Transverse colon (tissue), 4 donors: Measurements from ENCODE around the gene TOP1. TPM values are rescaled to one million over a fixed set of nuclear protein-coding genes. Genes with fewer than 3 reads are reported as not detected.

Experiments
- DNase-seq: peaks from one replicate; pipeline ENCODE4 v3.0.0-alpha.2; 2019
- H3K27ac ChIP-seq, 4 donors: fragments of 200-600 bp; sonication (generic); 2 replicates each; pipeline ENCODE4 v1.5.1; 2016 to 2018; ENCODE audit warnings: inconsistent platforms in 4 of 4
- H3K27me3 ChIP-seq: fragments of 200-600 bp; sonication (generic); 2 replicates; pipeline ENCODE4 v1.5.1; 2017; ENCODE audit warnings: inconsistent platforms
- H3K36me3 ChIP-seq, 4 donors: fragments of 200-600 bp; sonication (generic); 2 replicates each; pipeline ENCODE4 v1.5.1; 2017 to 2019; ENCODE audit warnings: inconsistent platforms in 4 of 4
- H3K4me1 ChIP-seq, 4 donors: fragments of 200-600 bp; sonication (generic); 2 replicates each; pipeline ENCODE4 v1.5.1; 2017 to 2020; ENCODE audit warnings: inconsistent platforms in 4 of 4
- H3K4me3 ChIP-seq, 4 donors: fragments of 200-600 bp; sonication (generic); 1 replicate in 1 of 4; 2 replicates in 3 of 4; pipeline versions ENCODE4 v1.5.1 to v1.6.1; 2017 to 2019; ENCODE audit warnings: inconsistent platforms in 4 of 4
- H3K9me3 ChIP-seq, 2 donors: fragments of 200-600 bp; sonication (generic); 2 replicates each; pipeline ENCODE4 v1.5.1; 2017 to 2019; ENCODE audit warnings: inconsistent platforms in 2 of 2
- EP300 ChIP-seq: sonication (generic); formaldehyde crosslinking; IDR thresholded peaks from one replicate; pipeline ENCODE4 v1.6.1; 2017; ENCODE audit warnings: antibody characterized with exemption, low read depth
- POLR2A ChIP-seq: fragments of 450-650 bp; IDR thresholded peaks from one replicate; pipeline ENCODE4 v1.6.1; 2016; ENCODE audit warnings: antibody characterized with exemption, mild to moderate bottlenecking, moderate library complexity
- POLR2AphosphoS5 ChIP-seq, 3 donors: sonication (generic); formaldehyde crosslinking; IDR thresholded peaks; one replicate each; pipeline ENCODE4 v1.6.1; 2016; ENCODE audit warnings: antibody characterized with exemption in 3 of 3
- WGBS, 2 donors: methylation state at CpG; one replicate each; pipeline ENCODE4 v1.1.5; 2018; ENCODE audit warnings: low coverage in 1 of 2; 5-methylcytosine and 5-hydroxymethylcytosine counted together
- in situ Hi-C, 4 donors: fragments of 200-750 bp; cut with MboI; loops; one replicate each; pipeline versions ENCODE4 v1.15.0 to v1.15.1; 2017; ENCODE audit warnings: low sequenced_read_pairs in 3 of 4, low pct_ligation_motif_present in 1 of 4, low pct_unique_long_range_greater_than_20kb in 1 of 4
- intact Hi-C: fragments of 100-400 bp; cut with DNase I; formaldehyde crosslinking; loops from one replicate; pipeline ENCODE4 v1.15.1; 2023; ENCODE audit warnings: low total_unique reads
- total RNA-seq, 4 donors: library from RNA; depleted of rRNA; stranded (reverse); fragments of >200 nt; gene quantifications; one replicate each; pipeline ENCODE4 v1.1.0, GENCODE V29; 2016
- TF ChIP-seq, protein P1 (sequence below), 5 experiments: fragments of 200-600 bp in 3 of 5; fragments of 450-650 bp in 2 of 5; sonication (generic) in 3 of 5; IDR thresholded peaks; 1 replicate in 2 of 5; 2 replicates in 3 of 5; pipeline ENCODE4 v1.5.1; 2016 to 2017; ENCODE audit warnings: antibody characterized with exemption in 5 of 5, inconsistent platforms in 3 of 5, mild to moderate bottlenecking in 2 of 5, moderate library complexity in 1 of 5

TOP1 gene
- total RNA-seq, 4 donors from 2014 or later, result 29.6 to 52.3 (median 36.9) TPM

DNA sequence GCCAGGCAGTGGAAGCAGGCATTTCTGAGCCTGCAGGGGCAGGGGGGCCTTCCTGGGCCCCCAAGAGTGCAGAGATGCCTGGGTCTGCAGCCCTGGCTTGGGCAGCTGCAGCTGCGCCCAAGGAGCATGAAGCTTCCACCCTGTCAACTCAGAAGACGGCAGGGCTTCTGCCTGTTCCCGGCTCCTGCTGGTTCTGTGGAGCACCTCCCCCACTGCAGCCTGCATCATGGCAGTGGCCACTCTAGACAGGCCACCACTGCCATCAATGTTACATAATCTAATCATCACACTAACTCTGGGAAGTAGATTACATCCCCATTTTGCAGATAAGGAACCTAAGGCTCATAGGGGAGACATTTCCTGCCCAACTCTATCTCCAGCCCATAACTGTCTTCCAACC, 21.1 kb upstream of the TOP1 start:
- TF ChIP-seq POLR2A (no peak), EP300 (no peak), POLR2AphosphoS5 (IDR thresholded peaks at IDR 0.05) (no peak)
- TF ChIP-seq, protein P1, sequence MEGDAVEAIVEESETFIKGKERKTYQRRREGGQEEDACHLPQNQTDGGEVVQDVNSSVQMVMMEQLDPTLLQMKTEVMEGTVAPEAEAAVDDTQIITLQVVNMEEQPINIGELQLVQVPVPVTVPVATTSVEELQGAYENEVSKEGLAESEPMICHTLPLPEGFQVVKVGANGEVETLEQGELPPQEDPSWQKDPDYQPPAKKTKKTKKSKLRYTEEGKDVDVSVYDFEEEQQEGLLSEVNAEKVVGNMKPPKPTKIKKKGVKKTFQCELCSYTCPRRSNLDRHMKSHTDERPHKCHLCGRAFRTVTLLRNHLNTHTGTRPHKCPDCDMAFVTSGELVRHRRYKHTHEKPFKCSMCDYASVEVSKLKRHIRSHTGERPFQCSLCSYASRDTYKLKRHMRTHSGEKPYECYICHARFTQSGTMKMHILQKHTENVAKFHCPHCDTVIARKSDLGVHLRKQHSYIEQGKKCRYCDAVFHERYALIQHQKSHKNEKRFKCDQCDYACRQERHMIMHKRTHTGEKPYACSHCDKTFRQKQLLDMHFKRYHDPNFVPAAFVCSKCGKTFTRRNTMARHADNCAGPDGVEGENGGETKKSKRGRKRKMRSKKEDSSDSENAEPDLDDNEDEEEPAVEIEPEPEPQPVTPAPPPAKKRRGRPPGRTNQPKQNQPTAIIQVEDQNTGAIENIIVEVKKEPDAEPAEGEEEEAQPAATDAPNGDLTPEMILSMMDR (IDR thresholded peaks at IDR 0.05), result no peak
- in situ Hi-C loops, result no loop called here
- Histone ChIP-seq H3K4me3 (no peak overlapping the region), H3K27me3 (no peaks in the 10 kb centered on the region), H3K9me3 (no peaks in the 10 kb centered on the region), H3K36me3 (no peaks in the 10 kb centered on the region), H3K27ac (no peak overlapping the region), H3K4me1 (peaks cover 15 to 56% (median 32%) of the 10 kb centered on the region in 4 donors)
- WGBS, 2 donors, result 93% methylated on average over 3 of the region's 3 CpGs; no CpG with 5 or more reads in 1 of the 2 donors
- no peak for DNase-seq
- intact Hi-C loops, result no loop called here

DNA sequence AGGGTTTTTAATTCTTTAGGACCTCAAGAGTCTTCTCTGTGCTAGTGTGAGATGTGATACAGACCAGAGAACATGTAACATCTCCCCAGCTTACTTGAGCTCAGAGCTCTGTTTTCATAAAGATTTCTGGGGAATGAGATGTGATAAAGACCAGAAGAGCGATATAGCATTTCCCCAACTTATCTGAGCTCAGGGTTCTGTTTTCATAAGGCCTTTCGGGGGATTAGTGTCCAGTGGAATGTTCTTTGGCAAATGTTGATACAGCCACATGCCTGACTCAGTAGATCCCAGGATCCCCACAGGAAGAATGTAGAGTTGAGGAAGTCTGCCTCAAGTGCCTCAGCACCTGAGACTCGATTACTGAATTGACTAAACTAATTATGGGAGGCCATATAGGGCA, 18.7 kb upstream of the TOP1 start:
- no peak for DNase-seq
- no peak overlapping the region for H3K4me3 ChIP-seq
- peak overlapping the region in 1 of 4 donors; percentile 3 for H3K27ac ChIP-seq
- no peaks in the 10 kb centered on the region for H3K36me3 ChIP-seq
- intact Hi-C loops (no loop called here), in situ Hi-C loops (no loop called here)
- 61 to 88% methylated on average over 2 to 3 of the region's 3 CpGs for WGBS, 2 donors
- H3K9me3 ChIP-seq, result no peaks in the 10 kb centered on the region
- no peaks in the 10 kb centered on the region for H3K27me3 ChIP-seq
- TF ChIP-seq POLR2A, result no peak
- TF ChIP-seq, protein P1 (IDR thresholded peaks at IDR 0.05), result no peak
- H3K4me1 ChIP-seq, result peaks cover 5 to 37% (median 12%) of the 10 kb centered on the region in 4 donors

DNA sequence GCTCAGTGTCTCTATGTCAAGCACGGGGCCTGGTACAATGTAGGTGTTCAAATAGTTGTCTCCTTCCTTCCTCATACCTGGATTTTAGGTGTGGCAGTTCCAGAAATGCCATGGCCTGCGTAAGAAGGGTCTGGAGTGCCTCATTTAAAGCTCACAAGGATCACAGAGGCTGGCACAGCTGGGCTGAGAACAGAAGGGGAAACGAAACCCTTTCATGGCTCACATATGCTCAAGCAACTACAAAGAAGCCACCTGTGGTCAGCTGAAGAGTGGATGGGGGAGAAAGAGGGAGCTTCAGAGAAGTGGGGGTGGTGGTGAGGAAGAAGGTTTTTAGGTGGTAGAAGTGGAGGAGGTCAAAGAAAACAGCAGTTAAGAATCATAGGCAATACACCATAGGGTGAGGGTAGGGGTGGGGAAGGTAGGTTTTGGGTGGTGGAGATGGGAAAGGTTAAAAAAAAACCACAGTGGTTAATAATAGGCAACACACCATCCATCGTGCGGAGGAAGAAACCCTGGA, 17.0 kb upstream of the TOP1 start:
- in situ Hi-C loops (no loop called here), intact Hi-C loops (no loop called here)
- Histone ChIP-seq H3K4me1 (peaks cover 0 to 25% (median 0%) of the 10 kb centered on the region in 4 donors), H3K4me3 (no peak overlapping the region), H3K36me3 (no peaks in the 10 kb centered on the region), H3K27me3 (no peaks in the 10 kb centered on the region), H3K9me3 (no peaks in the 10 kb centered on the region), H3K27ac (peak overlapping the region in 2 of 4 donors; percentile 29 to 55)
- TF ChIP-seq, protein P1 (IDR thresholded peaks at IDR 0.05), result no peak
- TF ChIP-seq POLR2AphosphoS5 (IDR thresholded peaks at IDR 0.05) (no peak), POLR2A (no peak), EP300 (no peak)
- DNase-seq, result peak; percentile 58
- 57 to 65% methylated on average over 1 to 5 of the region's 5 CpGs for WGBS, 2 donors

DNA sequence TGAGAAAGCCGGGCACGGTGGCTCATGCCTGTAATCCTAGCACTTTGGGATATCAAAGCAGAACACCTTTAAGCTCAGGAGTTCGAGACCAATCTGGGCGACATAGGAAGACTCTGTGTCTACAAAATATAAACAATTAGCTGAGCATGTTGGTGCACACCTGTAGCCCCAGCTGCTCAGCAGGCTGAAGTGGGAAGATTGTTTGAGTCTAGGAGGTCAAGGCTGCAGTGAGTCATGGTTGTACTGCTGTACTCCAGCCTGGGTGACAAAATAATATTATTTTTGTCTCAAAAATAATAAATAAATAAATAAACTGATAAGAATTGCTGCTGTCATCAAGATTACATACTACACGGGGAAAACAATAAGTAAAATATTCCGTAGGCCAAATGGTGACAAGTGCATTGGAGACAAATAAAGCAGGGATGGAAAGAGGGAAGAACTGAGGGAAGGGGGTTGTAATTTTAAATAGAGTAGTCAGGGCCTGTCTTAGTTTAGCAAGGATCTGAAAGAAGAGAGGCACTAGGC, 14.0 kb upstream of the TOP1 start:
- intact Hi-C loops (no loop called here), in situ Hi-C loops (no loop called here)
- TF ChIP-seq, protein P1 (IDR thresholded peaks at IDR 0.05), result no peak
- TF ChIP-seq POLR2A, result no peak
- TF ChIP-seq POLR2AphosphoS5 (IDR thresholded peaks at IDR 0.05), result no peak
- TF ChIP-seq EP300, result no peak
- Histone ChIP-seq H3K4me1 (peaks cover 0 to 20% (median 0%) of the 10 kb centered on the region in 4 donors), H3K27me3 (no peaks in the 10 kb centered on the region), H3K36me3 (no peaks in the 10 kb centered on the region), H3K27ac (no peak overlapping the region), H3K9me3 (no peaks in the 10 kb centered on the region), H3K4me3 (no peak overlapping the region)
- DNase-seq, result no peak
- 88 to 92% methylated on average over 4 to 6 of the region's 6 CpGs for WGBS, 2 donors
